ENCODE results near the gene FAM174C.
A peak's percentile ranks its signal among the peaks of the same experiment; 100 is the strongest.

Gene FAM174C

GRCh38 chr19:1275260-1275975, at the start of gene FAM174C:
Gene FAM174C, plus strand, starts transcription at chr19:1275530. Its CDS starts 20 bp downstream, at chr19:1275550.
- DNase-seq: peak; percentile 93

- no peak for DNase-seq
Observed at GRCh38 chr19:1226227-1226518, 49.2 kb upstream of the FAM174C start.

- DNase-seq: no peak
Observed at GRCh38 chr19:1226522-1227303, 48.6 kb upstream of the FAM174C start.

- DNase-seq: no peak
Observed at GRCh38 chr19:1227304-1228054, 47.9 kb upstream of the FAM174C start.

- DNase-seq: no peak
Observed at GRCh38 chr19:1228161-1228957, 47.0 kb upstream of the FAM174C start.

GRCh38 chr19:1229056-1229923, 46.0 kb upstream of the FAM174C start:
- DNase-seq: no peak

- no peak for DNase-seq
Observed at GRCh38 chr19:1229924-1230782, 45.2 kb upstream of the FAM174C start.

- no peak for DNase-seq
Observed at GRCh38 chr19:1230783-1231489, 44.4 kb upstream of the FAM174C start.

GRCh38 chr19:1231729-1232637, 43.3 kb upstream of the FAM174C start:
- DNase-seq: no peak

GRCh38 chr19:1232652-1233072, 42.7 kb upstream of the FAM174C start:
- DNase-seq: no peak

- no peak for DNase-seq
Observed at GRCh38 chr19:1233115-1233667, 42.1 kb upstream of the FAM174C start.

GRCh38 chr19:1234051-1234954, 41.0 kb upstream of the FAM174C start:
- DNase-seq: no peak

- no peak for DNase-seq
Observed at GRCh38 chr19:1234955-1235380, 40.4 kb upstream of the FAM174C start.

GRCh38 chr19:1235625-1236538, 39.4 kb upstream of the FAM174C start:
- no peak for DNase-seq

GRCh38 chr19:1236576-1236975, 38.8 kb upstream of the FAM174C start:
- no peak for DNase-seq

- DNase-seq: no peak
Observed at GRCh38 chr19:1237027-1237659, 38.2 kb upstream of the FAM174C start.
